ENCODE results near the gene TENT5A.
"Not testable (repeated sequence)": the region's sequence is repeated elsewhere in the genome, so short reads cannot be mapped to it uniquely, and the experiment has no call there.

The TENT5A gene

GRCh38 chr6:81748994-81749393 lies 3.5 kb downstream of the TENT5A start:
- DNase-seq (ENCODE audit: low read depth) = no peak

GRCh38 chr6:81747327-81747726 lies 5.2 kb downstream of the TENT5A start:
- DNase-seq (ENCODE audit: low read depth) = no peak
- no peak overlapping the region for H3K4me3 ChIP-seq (ENCODE audit: low read depth, low read length)
- TF ChIP-seq, protein P1, sequence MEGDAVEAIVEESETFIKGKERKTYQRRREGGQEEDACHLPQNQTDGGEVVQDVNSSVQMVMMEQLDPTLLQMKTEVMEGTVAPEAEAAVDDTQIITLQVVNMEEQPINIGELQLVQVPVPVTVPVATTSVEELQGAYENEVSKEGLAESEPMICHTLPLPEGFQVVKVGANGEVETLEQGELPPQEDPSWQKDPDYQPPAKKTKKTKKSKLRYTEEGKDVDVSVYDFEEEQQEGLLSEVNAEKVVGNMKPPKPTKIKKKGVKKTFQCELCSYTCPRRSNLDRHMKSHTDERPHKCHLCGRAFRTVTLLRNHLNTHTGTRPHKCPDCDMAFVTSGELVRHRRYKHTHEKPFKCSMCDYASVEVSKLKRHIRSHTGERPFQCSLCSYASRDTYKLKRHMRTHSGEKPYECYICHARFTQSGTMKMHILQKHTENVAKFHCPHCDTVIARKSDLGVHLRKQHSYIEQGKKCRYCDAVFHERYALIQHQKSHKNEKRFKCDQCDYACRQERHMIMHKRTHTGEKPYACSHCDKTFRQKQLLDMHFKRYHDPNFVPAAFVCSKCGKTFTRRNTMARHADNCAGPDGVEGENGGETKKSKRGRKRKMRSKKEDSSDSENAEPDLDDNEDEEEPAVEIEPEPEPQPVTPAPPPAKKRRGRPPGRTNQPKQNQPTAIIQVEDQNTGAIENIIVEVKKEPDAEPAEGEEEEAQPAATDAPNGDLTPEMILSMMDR (IDR thresholded peaks at IDR 0.05; ENCODE audit: control insufficient read depth, extremely low read depth, insufficient read depth) = no peak

More at GRCh38 chr6:81748994-81749393, 3.5 kb downstream of the TENT5A start:
- TF ChIP-seq, protein P1 (IDR thresholded peaks at IDR 0.05; ENCODE audit: control insufficient read depth, extremely low read depth, insufficient read depth) = no peak
- no peak overlapping the region for H3K4me3 ChIP-seq (ENCODE audit: low read depth, low read length)

- TF ChIP-seq, protein P1 (IDR thresholded peaks at IDR 0.05; ENCODE audit: control insufficient read depth, extremely low read depth, insufficient read depth) = no peak
- no peak for DNase-seq (ENCODE audit: low read depth)
- H3K4me3 ChIP-seq (ENCODE audit: low read depth, low read length) = no peak overlapping the region
These were observed 8.3 kb downstream of the TENT5A start for GRCh38 chr6:81744131-81744530.

GRCh38 chr6:81743649-81744048 lies 8.8 kb downstream of the TENT5A start:
- DNase-seq (ENCODE audit: low read depth) = no peak
- TF ChIP-seq, protein P1 (IDR thresholded peaks at IDR 0.05; ENCODE audit: control insufficient read depth, extremely low read depth, insufficient read depth) = no peak
- no peak overlapping the region for H3K4me3 ChIP-seq (ENCODE audit: low read depth, low read length)

- no peak overlapping the region for H3K4me3 ChIP-seq (ENCODE audit: low read depth, low read length)
- TF ChIP-seq, protein P1 (IDR thresholded peaks at IDR 0.05; ENCODE audit: control insufficient read depth, extremely low read depth, insufficient read depth) = no peak
- DNase-seq (ENCODE audit: low read depth) = no peak
These were observed 10.8 kb downstream of the TENT5A start for GRCh38 chr6:81741689-81742088.

- not testable (repeated sequence) for H3K4me3 ChIP-seq (ENCODE audit: low read depth, low read length); DNase-seq (ENCODE audit: low read depth)
These were observed 11.9 kb downstream of the TENT5A start for GRCh38 chr6:81740591-81740990.

GRCh38 chr6:81739230-81740195 lies 13.0 kb downstream of the TENT5A start:
- no peak for DNase-seq (ENCODE audit: low read depth)
- no peak overlapping the region for H3K4me3 ChIP-seq (ENCODE audit: low read depth, low read length)
- TF ChIP-seq, protein P1 (IDR thresholded peaks at IDR 0.05; ENCODE audit: control insufficient read depth, extremely low read depth, insufficient read depth) = no peak

Measured in LNCaP clone FGC (cell line).